ENCODE data around the gene MRPL48.

DNA sequence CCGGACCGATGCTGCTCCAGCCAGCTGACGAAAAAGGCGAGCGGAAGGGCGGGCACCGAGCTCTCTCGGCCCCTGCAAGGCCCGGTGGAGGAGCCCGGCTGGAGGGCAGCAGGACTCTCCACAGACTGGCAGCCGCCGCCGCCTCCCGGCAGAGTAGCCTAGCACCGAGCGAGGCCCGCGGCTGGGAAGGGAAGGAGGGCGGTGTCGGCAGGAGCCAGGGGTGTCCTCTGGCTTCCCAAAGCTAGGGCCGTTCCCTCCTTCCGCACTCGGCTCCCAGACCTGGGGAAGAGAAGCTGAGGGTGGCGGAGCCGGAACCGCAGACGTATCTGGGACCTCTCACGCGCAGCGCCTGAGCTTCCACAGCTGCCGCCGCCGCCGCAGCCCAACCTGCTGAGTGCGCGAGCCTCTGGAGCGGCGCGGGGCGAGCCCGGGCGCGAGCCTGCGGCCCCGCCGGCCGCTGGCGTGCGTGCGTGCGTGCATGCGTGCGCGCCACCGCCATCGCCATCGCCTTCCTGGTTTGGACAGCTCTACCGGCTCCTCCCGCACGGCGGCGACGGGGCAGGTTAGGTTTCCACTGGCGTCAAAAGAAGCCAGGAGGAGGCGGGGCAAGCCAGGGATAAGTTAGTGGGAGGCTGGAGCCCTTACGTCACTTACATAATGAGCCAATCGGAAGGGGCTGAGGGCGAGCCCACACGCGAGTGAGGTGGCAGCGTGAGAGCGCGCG is 26.8 kb upstream of the MRPL48 start, which contains the start of gene RAB6A:
- TF ChIP-seq, protein P1, sequence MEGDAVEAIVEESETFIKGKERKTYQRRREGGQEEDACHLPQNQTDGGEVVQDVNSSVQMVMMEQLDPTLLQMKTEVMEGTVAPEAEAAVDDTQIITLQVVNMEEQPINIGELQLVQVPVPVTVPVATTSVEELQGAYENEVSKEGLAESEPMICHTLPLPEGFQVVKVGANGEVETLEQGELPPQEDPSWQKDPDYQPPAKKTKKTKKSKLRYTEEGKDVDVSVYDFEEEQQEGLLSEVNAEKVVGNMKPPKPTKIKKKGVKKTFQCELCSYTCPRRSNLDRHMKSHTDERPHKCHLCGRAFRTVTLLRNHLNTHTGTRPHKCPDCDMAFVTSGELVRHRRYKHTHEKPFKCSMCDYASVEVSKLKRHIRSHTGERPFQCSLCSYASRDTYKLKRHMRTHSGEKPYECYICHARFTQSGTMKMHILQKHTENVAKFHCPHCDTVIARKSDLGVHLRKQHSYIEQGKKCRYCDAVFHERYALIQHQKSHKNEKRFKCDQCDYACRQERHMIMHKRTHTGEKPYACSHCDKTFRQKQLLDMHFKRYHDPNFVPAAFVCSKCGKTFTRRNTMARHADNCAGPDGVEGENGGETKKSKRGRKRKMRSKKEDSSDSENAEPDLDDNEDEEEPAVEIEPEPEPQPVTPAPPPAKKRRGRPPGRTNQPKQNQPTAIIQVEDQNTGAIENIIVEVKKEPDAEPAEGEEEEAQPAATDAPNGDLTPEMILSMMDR (IDR thresholded peaks at IDR 0.05; ENCODE audit: low read depth, low read length): no peak
- TF ChIP-seq EZH2phosphoT487 (IDR thresholded peaks at IDR 0.05; ENCODE audit: low read depth): no peak

Measured in OCI-LY3 (cell line).